SK-N-SH treated with all-trans-retinoic acid at 6 μM for 48 hours (cell line): ENCODE measurements around the gene UGT2B7.

Experiments used
- ARNTL ChIP-seq: fragments of 450-650 bp; formaldehyde crosslinking; IDR thresholded peaks from 2 replicates; pipeline ENCODE4 v1.5.0; 2020; ENCODE audit warnings: low read depth, mild to moderate bottlenecking, moderate library complexity, borderline replicate concordance
- CREB5 ChIP-seq: fragments of 250-450 bp; sonication (Bioruptor Pico); IDR thresholded peaks from 2 replicates; pipeline ENCODE4 v1.5.1; 2020; ENCODE audit warnings: low read depth, mild to moderate bottlenecking, moderate library complexity
- CSDC2 ChIP-seq: fragments of 250-450 bp; sonication (Bioruptor Pico); IDR thresholded peaks from 2 replicates; pipeline ENCODE4 v1.5.0; 2020; ENCODE audit warnings: mild to moderate bottlenecking, moderate library complexity
- GLIS3 ChIP-seq: fragments of 250-450 bp; sonication (Bioruptor Pico); IDR thresholded peaks from 2 replicates; pipeline ENCODE4 v1.5.0; 2020; ENCODE audit warnings: mild to moderate bottlenecking, moderate library complexity
- OSR1 ChIP-seq: fragments of 250-450 bp; sonication (Bioruptor Pico); IDR thresholded peaks from 2 replicates; pipeline ENCODE4 v1.8.0; 2022; ENCODE audit warnings: moderate library complexity, mild to moderate bottlenecking, inconsistent platforms
- PATZ1 ChIP-seq: fragments of 250-450 bp; sonication (Bioruptor Pico); IDR thresholded peaks from 2 replicates; pipeline ENCODE4 v1.8.0; 2020; ENCODE audit warnings: mild to moderate bottlenecking, moderate library complexity, borderline replicate concordance
- POU6F1 ChIP-seq: fragments of 250-450 bp; sonication (Bioruptor Pico); IDR thresholded peaks from 2 replicates; pipeline ENCODE4 v1.8.0; 2021; ENCODE audit warnings: low read depth, mild to moderate bottlenecking, moderate library complexity, borderline replicate concordance
- RARB ChIP-seq: fragments of 250-450 bp; sonication (Bioruptor Pico); IDR thresholded peaks from 2 replicates; pipeline ENCODE4 v1.8.0; 2021; ENCODE audit warnings: mild to moderate bottlenecking, moderate library complexity
- ZFP3 ChIP-seq: fragments of 250-450 bp; sonication (Bioruptor Pico); IDR thresholded peaks from 2 replicates; pipeline ENCODE4 v1.5.0; 2020; ENCODE audit warnings: mild to moderate bottlenecking, moderate library complexity
- ZFP30 ChIP-seq: fragments of 450-650 bp; formaldehyde crosslinking; IDR thresholded peaks from 2 replicates; pipeline ENCODE4 v1.5.0; 2022; ENCODE audit warnings: mild to moderate bottlenecking, moderate library complexity
- ZNF8 ChIP-seq: fragments of 450-650 bp; formaldehyde crosslinking; IDR thresholded peaks from 2 replicates; pipeline ENCODE4 v1.5.0; 2020; ENCODE audit warnings: mild to moderate bottlenecking, moderate library complexity

- TF ChIP-seq PATZ1: no peak
- no peak for TF ChIP-seq RARB (CRISPR knock-in tag)
- no peak for TF ChIP-seq GLIS3
- no peak for TF ChIP-seq ZFP30 (CRISPR knock-in tag)
- no peak for TF ChIP-seq POU6F1 (CRISPR knock-in tag)
- no peak for TF ChIP-seq ARNTL (CRISPR knock-in tag)
- no peak for TF ChIP-seq ZFP3 (CRISPR knock-in tag)
- no peak for TF ChIP-seq ZNF8 (CRISPR knock-in tag)
- TF ChIP-seq CREB5: no peak
- no peak for TF ChIP-seq OSR1 (CRISPR knock-in tag)
- no peak for TF ChIP-seq CSDC2 (CRISPR knock-in tag)
Observed at GRCh38 chr4:69073375-69073774, 22.9 kb upstream of the UGT2B7 start.
